ENCODE measurements around the gene MBD3. TPM values are rescaled to one million over a fixed set of nuclear protein-coding genes. Genes with fewer than 3 reads are reported as not detected.

The MBD3 gene
- total RNA-seq, 1 donor: 78.5 TPM

- Histone ChIP-seq H3K4me1 (ENCODE audit: insufficient read depth, low read length) (no peaks in the 10 kb centered on the region), H3K79me2 (ENCODE audit: insufficient read depth, low read length) (peaks cover 39% of the 10 kb centered on the region), H3K9me3 (ENCODE audit: low read depth, low read length) (no peaks in the 10 kb centered on the region)
Measured at GRCh38 chr19:1634242-1634937, 41.7 kb upstream of the MBD3 start.

GRCh38 chr19:1633269-1633826, 40.7 kb upstream of the MBD3 start:
- Histone ChIP-seq H3K27me3 (ENCODE audit: insufficient read depth, low read length) (no peaks in the 10 kb centered on the region), H3K79me2 (ENCODE audit: insufficient read depth, low read length) (peaks cover 30% of the 10 kb centered on the region), H3K4me2 (ENCODE audit: insufficient read depth, low read length) (no peak overlapping the region), H2AFZ (ENCODE audit: low read length) (no peak overlapping the region), H4K20me1 (ENCODE audit: insufficient read depth, low read length) (peaks cover 19% of the 10 kb centered on the region), H3K9me3 (ENCODE audit: low read depth, low read length) (no peaks in the 10 kb centered on the region), H3K4me1 (ENCODE audit: insufficient read depth, low read length) (no peaks in the 10 kb centered on the region), H3K36me3 (ENCODE audit: insufficient read depth, low read length) (peaks cover 13% of the 10 kb centered on the region), H3K27ac (ENCODE audit: low read depth, low read length) (no peak overlapping the region), H3K4me3 (ENCODE audit: insufficient read depth, low read length) (no peak overlapping the region)
- peak; percentile 75 for DNase-seq (ENCODE audit: insufficient read length, low spot score, missing footprints)
- TF ChIP-seq, protein P1, sequence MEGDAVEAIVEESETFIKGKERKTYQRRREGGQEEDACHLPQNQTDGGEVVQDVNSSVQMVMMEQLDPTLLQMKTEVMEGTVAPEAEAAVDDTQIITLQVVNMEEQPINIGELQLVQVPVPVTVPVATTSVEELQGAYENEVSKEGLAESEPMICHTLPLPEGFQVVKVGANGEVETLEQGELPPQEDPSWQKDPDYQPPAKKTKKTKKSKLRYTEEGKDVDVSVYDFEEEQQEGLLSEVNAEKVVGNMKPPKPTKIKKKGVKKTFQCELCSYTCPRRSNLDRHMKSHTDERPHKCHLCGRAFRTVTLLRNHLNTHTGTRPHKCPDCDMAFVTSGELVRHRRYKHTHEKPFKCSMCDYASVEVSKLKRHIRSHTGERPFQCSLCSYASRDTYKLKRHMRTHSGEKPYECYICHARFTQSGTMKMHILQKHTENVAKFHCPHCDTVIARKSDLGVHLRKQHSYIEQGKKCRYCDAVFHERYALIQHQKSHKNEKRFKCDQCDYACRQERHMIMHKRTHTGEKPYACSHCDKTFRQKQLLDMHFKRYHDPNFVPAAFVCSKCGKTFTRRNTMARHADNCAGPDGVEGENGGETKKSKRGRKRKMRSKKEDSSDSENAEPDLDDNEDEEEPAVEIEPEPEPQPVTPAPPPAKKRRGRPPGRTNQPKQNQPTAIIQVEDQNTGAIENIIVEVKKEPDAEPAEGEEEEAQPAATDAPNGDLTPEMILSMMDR (IDR thresholded peaks at IDR 0.05; ENCODE audit: extremely low read depth, low read depth, low read length): no peak

More at GRCh38 chr19:1634242-1634937, 41.7 kb upstream of the MBD3 start:
- H3K36me3 ChIP-seq (ENCODE audit: insufficient read depth, low read length): peaks cover 23% of the 10 kb centered on the region
- no peak overlapping the region for H3K4me2 ChIP-seq (ENCODE audit: insufficient read depth, low read length)
- H3K27ac ChIP-seq (ENCODE audit: low read depth, low read length): no peak overlapping the region
- no peaks in the 10 kb centered on the region for H3K27me3 ChIP-seq (ENCODE audit: insufficient read depth, low read length)
- no peak overlapping the region for H3K4me3 ChIP-seq (ENCODE audit: insufficient read depth, low read length)
- peaks cover 25% of the 10 kb centered on the region for H4K20me1 ChIP-seq (ENCODE audit: insufficient read depth, low read length)
- no peak overlapping the region for H2AFZ ChIP-seq (ENCODE audit: low read length)
- TF ChIP-seq, protein P1 (IDR thresholded peaks at IDR 0.05; ENCODE audit: extremely low read depth, low read depth, low read length): no peak
- DNase-seq (ENCODE audit: insufficient read length, low spot score, missing footprints): peak; percentile 84

GRCh38 chr19:1632462-1633268, 40.0 kb upstream of the MBD3 start:
- Histone ChIP-seq H3K4me1 (ENCODE audit: insufficient read depth, low read length) (no peaks in the 10 kb centered on the region), H3K27me3 (ENCODE audit: insufficient read depth, low read length) (no peaks in the 10 kb centered on the region), H3K79me2 (ENCODE audit: insufficient read depth, low read length) (peaks cover 25% of the 10 kb centered on the region), H3K27ac (ENCODE audit: low read depth, low read length) (no peak overlapping the region), H2AFZ (ENCODE audit: low read length) (no peak overlapping the region), H3K9me3 (ENCODE audit: low read depth, low read length) (no peaks in the 10 kb centered on the region), H3K4me2 (ENCODE audit: insufficient read depth, low read length) (no peak overlapping the region), H3K36me3 (ENCODE audit: insufficient read depth, low read length) (peaks cover 9% of the 10 kb centered on the region), H4K20me1 (ENCODE audit: insufficient read depth, low read length) (peaks cover 16% of the 10 kb centered on the region), H3K4me3 (ENCODE audit: insufficient read depth, low read length) (no peak overlapping the region)
- TF ChIP-seq, protein P1 (IDR thresholded peaks at IDR 0.05; ENCODE audit: extremely low read depth, low read depth, low read length): no peak
- DNase-seq (ENCODE audit: insufficient read length, low spot score, missing footprints): no peak
